GM19023 (cell line): Measurements from ENCODE around the gene COG4.

Source experiments
- ATAC-seq: cut with Tn5 transposase; IDR thresholded peaks from one replicate; pipeline ENCODE4 v1.9.1; 2021; ENCODE audit warnings: mild to moderate bottlenecking, moderate library complexity; ENCODE audit not compliant: unreplicated experiment

The COG4 gene

GRCh38 chr16:70437017-70437581 lies 86.3 kb downstream of the COG4 start:
- no peak for ATAC-seq

- no peak for ATAC-seq
These were observed 88.7 kb downstream of the COG4 start for GRCh38 chr16:70434484-70435260.

- no peak for ATAC-seq
These were observed 89.8 kb downstream of the COG4 start for GRCh38 chr16:70433458-70434103.

- ATAC-seq, result no peak
These were observed 90.5 kb downstream of the COG4 start for GRCh38 chr16:70432723-70433457.

- no peak for ATAC-seq
These were observed 91.0 kb downstream of the COG4 start for GRCh38 chr16:70432356-70432722.

- ATAC-seq, result peak; percentile 38
These were observed 92.5 kb downstream of the COG4 start for GRCh38 chr16:70430667-70431536.
